Gastrocnemius medialis (tissue), 4 donors: Measurements from ENCODE around the gene ORC3. TPM values are rescaled to one million over a fixed set of nuclear protein-coding genes. Genes with fewer than 3 reads are reported as not detected.
"Not testable (repeated sequence)": the region's sequence is repeated elsewhere in the genome, so short reads cannot be mapped to it uniquely, and the experiment has no call there.

Experiments
- ATAC-seq, 2 donors: fragments of 150-250 bp; one replicate each; pipeline ENCODE4 v1.9.1; 2016
- DNase-seq, 2 donors: peaks; one replicate each; pipeline ENCODE4 v3.0.0-alpha.2; 2019
- H3K27ac ChIP-seq, 4 donors: fragments of 200-600 bp; sonication (generic); 1 replicate in 1 of 4; 2 replicates in 3 of 4; pipeline ENCODE4 v1.5.1; 2016 to 2018; ENCODE audit warnings: mild to moderate bottlenecking in 2 of 4, moderate library complexity in 1 of 4
- H3K27me3 ChIP-seq, 3 donors: fragments of 200-600 bp; sonication (generic) in 2 of 3; 1 replicate in 1 of 3; 2 replicates in 2 of 3; pipeline versions ENCODE4 v1.5.1 to v1.6.0; 2016 to 2019; ENCODE audit warnings: mild to moderate bottlenecking in 1 of 3, moderate library complexity in 1 of 3
- H3K36me3 ChIP-seq, 2 donors: fragments of 200-600 bp; sonication (generic) in 1 of 2; one replicate each; pipeline ENCODE4 v1.5.1; 2017 to 2018
- H3K4me1 ChIP-seq, 2 donors: fragments of 200-600 bp; sonication (generic) in 1 of 2; one replicate each; pipeline ENCODE4 v1.5.1; 2016 to 2017; ENCODE audit warnings: mild to moderate bottlenecking in 2 of 2
- H3K4me3 ChIP-seq, 4 donors: fragments of 200-600 bp; sonication (generic) in 3 of 4; 1 replicate in 1 of 4; 2 replicates in 3 of 4; pipeline ENCODE4 v1.5.1; 2016 to 2019; ENCODE audit warnings: mild to moderate bottlenecking in 2 of 4
- H3K9me3 ChIP-seq, 3 donors: fragments of 200-600 bp; sonication (generic) in 2 of 3; 1 replicate in 1 of 3; 2 replicates in 2 of 3; pipeline ENCODE4 v1.5.1; 2016 to 2019
- POLR2A ChIP-seq, 2 donors: fragments of 450-650 bp; IDR thresholded peaks; one replicate each; pipeline ENCODE4 v1.6.1; 2017; ENCODE audit warnings: antibody characterized with exemption in 2 of 2, mild to moderate bottlenecking in 2 of 2, moderate library complexity in 2 of 2
- in situ Hi-C, 4 donors: fragments of 200-750 bp; cut with MboI; loops; one replicate each; pipeline versions ENCODE4 v1.15.0 to v1.8.0; 2017; ENCODE audit warnings: low sequenced_read_pairs in 4 of 4
- intact Hi-C: fragments of 100-400 bp; cut with DNase I; formaldehyde crosslinking; loops from one replicate; pipeline ENCODE4 v1.15.1; 2023; ENCODE audit warnings: low total_unique reads
- total RNA-seq, 4 donors: library from RNA; depleted of rRNA; stranded (reverse); fragments of >200 nt; gene quantifications; one replicate each; pipeline versions ENCODE4 v1.1.0 to v1.2.3, GENCODE V29; 2016
- TF ChIP-seq, protein P1 (sequence below), 5 experiments: fragments of 450-650 bp in 3 of 5; fragments of 200-600 bp in 2 of 5; sonication (generic) in 2 of 5; IDR thresholded peaks in 4 of 5; conservative IDR thresholded peaks in 1 of 5; 1 replicate in 4 of 5; 2 replicates in 1 of 5; pipeline ENCODE4 v1.5.1; 2016 to 2019; ENCODE audit warnings: antibody characterized with exemption in 5 of 5, mild to moderate bottlenecking in 3 of 5, moderate library complexity in 3 of 5

ORC3 gene
- total RNA-seq, 4 donors from 2014 or later, result 18.6 to 28.5 (median 22.6) TPM

DNA sequence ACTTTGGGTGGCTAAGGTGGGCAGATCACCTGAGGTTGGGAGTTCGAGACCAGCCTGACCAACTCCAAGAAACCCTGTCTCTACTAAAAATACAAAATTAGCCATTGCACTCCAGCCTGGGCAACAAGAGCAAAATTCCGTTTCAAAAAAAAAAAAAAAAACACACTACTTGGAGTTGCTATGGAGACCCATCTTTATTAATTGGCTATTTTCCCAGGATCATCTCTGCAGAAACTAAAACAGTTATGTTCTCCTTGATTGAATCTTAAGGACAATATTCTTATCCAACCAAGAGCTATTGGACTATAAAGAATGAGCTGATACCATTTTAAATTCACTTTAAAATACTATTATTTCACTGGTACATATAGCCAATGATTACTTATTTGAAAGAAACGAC lies 97.4 kb downstream of the ORC3 start:
- no peaks in the 10 kb centered on the region for H3K36me3 ChIP-seq
- ATAC-seq, result no peak
- H3K27me3 ChIP-seq, result no peaks in the 10 kb centered on the region
- H3K9me3 ChIP-seq, result no peaks in the 10 kb centered on the region
- H3K4me1 ChIP-seq, result peaks cover 82 to 93% of the 10 kb centered on the region in 2 donors
- DNase-seq, result no peak
- TF ChIP-seq, protein P1, sequence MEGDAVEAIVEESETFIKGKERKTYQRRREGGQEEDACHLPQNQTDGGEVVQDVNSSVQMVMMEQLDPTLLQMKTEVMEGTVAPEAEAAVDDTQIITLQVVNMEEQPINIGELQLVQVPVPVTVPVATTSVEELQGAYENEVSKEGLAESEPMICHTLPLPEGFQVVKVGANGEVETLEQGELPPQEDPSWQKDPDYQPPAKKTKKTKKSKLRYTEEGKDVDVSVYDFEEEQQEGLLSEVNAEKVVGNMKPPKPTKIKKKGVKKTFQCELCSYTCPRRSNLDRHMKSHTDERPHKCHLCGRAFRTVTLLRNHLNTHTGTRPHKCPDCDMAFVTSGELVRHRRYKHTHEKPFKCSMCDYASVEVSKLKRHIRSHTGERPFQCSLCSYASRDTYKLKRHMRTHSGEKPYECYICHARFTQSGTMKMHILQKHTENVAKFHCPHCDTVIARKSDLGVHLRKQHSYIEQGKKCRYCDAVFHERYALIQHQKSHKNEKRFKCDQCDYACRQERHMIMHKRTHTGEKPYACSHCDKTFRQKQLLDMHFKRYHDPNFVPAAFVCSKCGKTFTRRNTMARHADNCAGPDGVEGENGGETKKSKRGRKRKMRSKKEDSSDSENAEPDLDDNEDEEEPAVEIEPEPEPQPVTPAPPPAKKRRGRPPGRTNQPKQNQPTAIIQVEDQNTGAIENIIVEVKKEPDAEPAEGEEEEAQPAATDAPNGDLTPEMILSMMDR (IDR thresholded peaks at IDR 0.05 in 4 of 5, conservative IDR thresholded peaks at IDR 0.05 in 1 of 5), result no peak
- TF ChIP-seq POLR2A (IDR thresholded peaks at IDR 0.05), result no peak
- H3K27ac ChIP-seq, result peak overlapping the region; percentile 84 to 99 (median 94)
- intact Hi-C loops, result no loop called here
- in situ Hi-C loops, result no loop called here
- no peak overlapping the region for H3K4me3 ChIP-seq

DNA sequence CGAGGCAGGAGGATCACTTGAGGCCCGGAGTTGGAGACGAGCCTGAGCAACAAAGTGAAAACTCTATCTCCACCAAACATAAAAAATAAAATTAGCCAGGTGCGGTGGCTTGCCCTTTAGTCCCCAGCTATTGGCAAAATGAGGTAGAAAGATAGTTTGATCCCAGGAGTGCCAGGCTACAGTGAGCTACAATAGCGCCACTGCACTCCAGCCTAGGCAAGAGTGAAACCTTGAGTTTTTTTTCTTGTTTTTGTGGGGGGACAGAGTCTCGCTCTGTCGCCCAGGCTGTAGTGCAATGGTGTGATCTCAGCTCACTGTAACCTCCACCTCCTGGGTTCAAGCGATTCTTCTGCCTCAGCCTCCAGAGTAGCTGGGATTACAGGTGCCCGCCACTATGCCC lies 98.0 kb downstream of the ORC3 start:
- H3K27me3 ChIP-seq, ATAC-seq, H3K4me3 ChIP-seq, in situ Hi-C loops, DNase-seq, H3K9me3 ChIP-seq, intact Hi-C loops, H3K36me3 ChIP-seq: not testable (repeated sequence)
- Histone ChIP-seq H3K27ac (peak overlapping the region; percentile 84 to 99 (median 94)), H3K4me1 (peaks cover 81 to 93% of the 10 kb centered on the region in 2 donors)

DNA sequence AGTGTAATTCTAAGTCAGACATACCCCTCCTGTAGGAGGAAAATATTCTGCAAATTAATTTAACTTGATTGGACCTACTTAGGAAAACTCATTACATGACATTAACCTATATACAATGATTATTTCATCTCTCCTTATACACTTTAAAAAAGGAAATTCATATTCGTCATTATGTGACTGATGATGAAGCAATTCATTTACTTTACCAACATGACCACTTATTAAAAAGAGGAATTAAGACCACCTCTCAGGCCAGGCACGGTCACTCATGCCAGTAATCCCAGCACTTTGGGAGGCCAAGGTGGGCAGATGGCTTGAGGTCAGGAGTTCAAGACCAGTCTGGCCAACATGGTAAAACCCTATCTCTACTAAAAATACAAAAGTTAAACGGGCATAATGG lies 100.5 kb downstream of the ORC3 start:
- H3K4me3 ChIP-seq, result no peak overlapping the region

DNA sequence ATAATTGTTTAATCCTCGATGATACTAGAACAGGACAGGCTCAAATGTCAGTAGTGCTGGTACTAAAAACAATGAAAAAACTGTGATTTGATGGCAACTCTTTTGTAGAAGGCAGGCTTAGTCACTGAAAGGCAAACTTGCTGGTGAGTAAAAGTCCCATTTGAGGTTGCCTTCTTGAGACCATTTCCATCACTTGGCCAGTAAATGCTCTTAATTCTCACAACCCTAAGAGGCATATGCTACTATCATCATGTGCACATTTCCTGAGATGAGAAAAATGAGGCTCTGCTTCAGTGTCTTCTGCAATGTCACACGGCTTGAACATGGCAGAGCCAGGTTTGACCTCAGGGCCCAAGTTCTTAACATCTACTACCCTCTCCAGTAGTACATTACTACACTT lies 102.2 kb downstream of the ORC3 start:
- no peaks in the 10 kb centered on the region for H3K36me3 ChIP-seq
- DNase-seq (no peak), ATAC-seq (no peak)
- intact Hi-C loops, result no loop called here
- H3K27ac ChIP-seq, result peak overlapping the region; percentile 84 to 99 (median 94)
- H3K4me1 ChIP-seq, result peaks cover 76 to 89% of the 10 kb centered on the region in 2 donors
- H3K4me3 ChIP-seq, result no peak overlapping the region
- no peaks in the 10 kb centered on the region for H3K9me3 ChIP-seq
- no peaks in the 10 kb centered on the region for H3K27me3 ChIP-seq
- in situ Hi-C loops, result no loop called here
- TF ChIP-seq, protein P1 (IDR thresholded peaks at IDR 0.05 in 4 of 5, conservative IDR thresholded peaks at IDR 0.05 in 1 of 5), result no peak

More for the DNA sequence above, 100.5 kb downstream of the ORC3 start:
- TF ChIP-seq, protein P1 (IDR thresholded peaks at IDR 0.05 in 4 of 5, conservative IDR thresholded peaks at IDR 0.05 in 1 of 5), result no peak
- no peak for TF ChIP-seq POLR2A (IDR thresholded peaks at IDR 0.05)
- in situ Hi-C loops (no loop called here), intact Hi-C loops (no loop called here)
- Histone ChIP-seq H3K4me1 (peaks cover 77 to 89% of the 10 kb centered on the region in 2 donors), H3K27ac (peak overlapping the region; percentile 84 to 99 (median 94)), H3K27me3 (no peaks in the 10 kb centered on the region), H3K9me3 (no peaks in the 10 kb centered on the region), H3K36me3 (no peaks in the 10 kb centered on the region)
- DNase-seq (no peak), ATAC-seq (no peak)

DNA sequence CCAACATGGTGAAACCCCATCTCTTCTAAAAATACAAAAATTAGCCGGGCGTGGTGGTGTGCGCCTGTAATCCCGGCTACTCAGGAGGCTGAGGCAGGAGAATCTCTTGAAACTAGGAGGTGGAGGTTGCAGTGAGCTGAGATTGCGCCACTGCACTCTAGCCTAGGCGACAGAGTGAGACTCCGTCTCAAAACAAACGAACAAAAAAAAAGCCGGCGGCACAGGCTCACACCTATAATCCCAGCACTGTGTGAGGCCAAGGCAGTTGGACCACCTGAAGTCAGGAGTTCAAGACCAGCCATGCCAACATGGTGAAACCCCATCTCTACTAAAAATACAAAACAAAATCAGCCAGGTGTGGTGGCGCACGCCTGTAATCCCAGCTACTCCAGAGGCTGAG lies 106.9 kb downstream of the ORC3 start:
- H3K4me1 ChIP-seq, result peaks cover 56 to 66% of the 10 kb centered on the region in 2 donors
- H3K9me3 ChIP-seq, H3K36me3 ChIP-seq, H3K27me3 ChIP-seq, intact Hi-C loops, DNase-seq, ATAC-seq, in situ Hi-C loops: not testable (repeated sequence)
- H3K4me3 ChIP-seq, result peak overlapping the region in 2 of 4 donors; percentile 94
- H3K27ac ChIP-seq, result peak overlapping the region in 3 of 4 donors; percentile 94 to 99 (median 95)
